OCI-M2 (cell line): ENCODE data around the gene PPP4R4.
"Not testable (repeated sequence)": the region's sequence is repeated elsewhere in the genome, so short reads cannot be mapped to it uniquely, and the experiment has no call there.

ENCODE experiments used
- DNase-seq: peaks from one replicate; lab custom pipeline; 2025; ENCODE audit not compliant: unreplicated experiment; lab: John Stamatoyannopoulos, UW

PPP4R4 gene

DNA sequence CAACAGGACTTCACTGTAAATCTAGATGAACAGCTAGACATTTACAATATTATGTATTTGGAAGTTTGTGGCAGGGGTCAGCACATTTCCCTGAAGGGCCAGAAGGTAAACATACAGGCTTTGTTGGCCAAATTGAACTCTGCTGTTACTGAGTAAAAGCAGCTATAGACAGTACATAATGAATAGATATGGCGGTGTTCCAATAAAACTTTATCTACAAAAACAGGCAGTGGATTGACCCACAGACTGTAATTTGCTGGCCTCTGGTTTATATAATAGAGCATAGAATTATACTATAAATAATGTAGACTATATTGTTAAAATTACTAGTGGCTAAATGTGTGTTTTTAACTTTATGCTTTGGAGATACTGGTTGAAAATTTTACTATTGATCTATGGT lies 93.2 kb downstream of the PPP4R4 start:
- no peak for DNase-seq

DNA sequence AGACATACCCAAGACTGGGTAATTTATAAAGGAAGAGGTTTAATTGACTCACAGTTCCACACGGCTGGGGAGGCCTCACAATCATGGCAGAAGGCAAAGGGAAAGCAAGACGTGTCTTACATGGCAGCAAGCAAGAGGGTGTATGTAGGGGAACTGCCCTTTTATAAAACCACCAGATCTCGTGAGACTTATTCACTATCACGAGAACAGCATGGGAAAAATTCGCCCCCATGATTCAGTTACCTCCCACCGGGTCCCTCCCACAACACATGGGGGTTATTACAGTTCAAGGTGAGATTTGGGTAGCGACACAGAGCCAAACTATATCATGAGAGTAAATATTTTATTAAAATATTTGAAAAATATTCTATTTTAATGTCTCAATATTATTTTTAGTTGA lies 94.5 kb downstream of the PPP4R4 start:
- not testable (repeated sequence) for DNase-seq

DNA sequence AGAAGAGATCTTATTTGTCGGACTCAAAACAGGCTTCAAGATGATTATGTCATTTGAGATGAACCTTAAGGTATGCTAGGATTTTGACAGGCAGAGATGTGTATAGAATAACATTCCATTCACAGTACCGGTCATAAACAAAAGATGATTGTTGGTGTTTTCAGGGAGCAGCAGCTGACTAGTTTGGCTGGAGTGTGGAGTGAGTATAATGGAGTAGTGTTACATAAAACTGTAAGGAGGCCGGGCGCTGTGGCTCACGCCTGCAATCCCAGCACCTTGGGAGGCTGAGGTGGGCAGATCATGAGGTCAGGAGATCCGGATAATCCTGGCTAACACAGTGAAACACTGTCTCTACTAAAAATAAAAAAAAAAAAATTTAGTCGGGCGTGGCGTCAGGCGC lies 95.0 kb downstream of the PPP4R4 start:
- no peak for DNase-seq

DNA sequence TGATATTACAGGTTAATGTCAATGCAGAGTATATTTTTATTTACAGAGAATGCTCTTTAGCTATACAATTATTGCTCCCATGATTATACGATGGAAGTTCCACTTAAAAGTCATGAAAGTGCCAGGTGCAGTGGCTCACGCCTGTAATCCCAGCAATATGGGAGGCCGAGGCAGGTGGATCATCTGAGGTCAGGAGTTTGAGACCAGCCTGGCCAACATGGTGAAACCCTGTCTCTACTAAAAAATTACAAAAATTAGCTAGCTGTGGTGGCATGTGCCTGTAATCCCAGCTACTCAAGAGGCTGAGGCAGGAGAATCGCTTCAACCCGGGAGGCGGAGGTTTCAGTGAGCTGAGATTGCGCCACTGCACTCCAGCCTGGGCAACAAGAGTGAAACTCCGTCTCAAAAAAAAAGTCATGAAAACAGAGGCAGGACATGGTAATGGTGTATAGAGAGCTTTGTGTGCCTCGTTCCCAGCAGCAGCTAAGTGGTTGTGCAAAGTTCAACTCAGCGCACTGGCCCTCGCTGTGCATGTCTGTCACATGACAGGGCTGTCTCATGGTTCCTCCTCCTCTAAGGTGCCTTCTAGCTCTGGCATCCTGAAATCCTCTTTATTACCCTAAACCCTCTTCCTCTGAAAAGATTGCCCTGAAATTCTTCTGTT lies 102.9 kb downstream of the PPP4R4 start:
- not testable (repeated sequence) for DNase-seq

DNA sequence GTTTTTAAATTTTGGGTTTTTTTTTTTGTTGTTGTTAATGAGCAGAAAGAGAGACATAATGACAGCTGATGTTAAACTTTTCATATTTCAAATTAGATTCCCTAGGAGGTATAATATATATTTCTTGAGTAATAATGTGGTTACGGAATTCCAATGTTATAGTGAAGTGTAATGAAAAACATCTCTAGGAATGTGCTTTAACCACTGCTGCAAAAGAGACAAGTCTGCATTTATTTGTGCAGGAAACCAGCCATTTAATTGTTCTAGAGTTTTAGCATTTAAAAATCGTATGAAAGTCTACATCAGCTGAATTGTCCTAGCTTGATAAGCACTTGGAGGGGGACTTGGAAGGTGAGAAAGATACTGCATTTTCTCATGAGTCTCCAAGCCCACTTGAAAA lies 104.6 kb downstream of the PPP4R4 start:
- no peak for DNase-seq

DNA sequence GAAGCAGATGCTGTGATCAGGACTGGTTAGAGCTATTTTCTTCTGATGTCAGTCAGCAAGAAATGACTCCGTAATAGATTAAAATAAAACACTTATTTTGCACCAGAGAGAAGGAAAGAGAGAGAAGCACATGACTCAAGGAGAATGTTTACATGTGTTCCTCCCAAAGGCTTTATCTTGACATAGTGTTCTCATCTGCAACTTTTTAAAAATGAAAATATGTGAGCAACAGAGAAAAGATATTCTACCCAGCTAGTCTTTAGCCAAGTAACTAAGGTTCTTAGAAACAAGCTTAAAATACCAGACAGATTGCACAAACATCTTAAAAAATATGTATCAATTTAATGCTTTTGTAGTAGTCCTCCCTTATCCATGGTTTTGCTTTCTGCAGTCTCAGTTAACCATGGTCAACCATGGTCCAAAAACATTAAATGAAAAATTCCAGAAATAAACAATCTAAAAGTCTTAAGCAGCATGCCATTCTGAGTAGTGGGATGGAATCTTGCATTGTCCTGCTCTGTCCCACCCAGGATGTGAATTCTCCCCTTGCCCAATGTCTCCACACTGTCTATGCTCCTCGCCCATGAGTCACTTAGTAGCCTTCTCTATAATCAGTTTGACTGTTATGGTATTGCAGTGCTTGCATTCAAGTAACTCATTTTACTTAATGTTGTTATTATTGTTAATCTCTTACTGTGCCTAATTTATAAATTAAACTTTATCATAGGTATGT lies 109.0 kb downstream of the PPP4R4 start:
- DNase-seq, result no peak

DNA sequence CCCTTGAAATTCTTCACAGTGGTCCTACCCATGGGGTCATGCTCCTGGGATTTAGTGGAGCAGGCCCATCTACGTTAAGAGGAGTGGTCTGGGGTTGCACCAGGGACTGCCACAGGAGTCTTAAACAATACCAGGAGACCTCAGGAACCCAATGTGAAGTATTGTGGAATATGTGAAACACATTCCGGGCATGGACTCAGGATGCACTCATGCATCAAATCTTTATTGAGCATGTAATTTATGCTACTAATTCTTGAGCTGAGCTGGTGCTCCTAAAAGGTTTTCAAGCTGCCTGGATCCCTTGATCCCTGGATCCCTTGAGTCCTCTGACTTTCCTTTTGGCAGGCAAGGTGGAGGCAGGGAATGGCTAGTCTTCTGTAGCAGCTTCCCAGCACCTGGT lies 110.1 kb downstream of the PPP4R4 start:
- DNase-seq, result no peak

DNA sequence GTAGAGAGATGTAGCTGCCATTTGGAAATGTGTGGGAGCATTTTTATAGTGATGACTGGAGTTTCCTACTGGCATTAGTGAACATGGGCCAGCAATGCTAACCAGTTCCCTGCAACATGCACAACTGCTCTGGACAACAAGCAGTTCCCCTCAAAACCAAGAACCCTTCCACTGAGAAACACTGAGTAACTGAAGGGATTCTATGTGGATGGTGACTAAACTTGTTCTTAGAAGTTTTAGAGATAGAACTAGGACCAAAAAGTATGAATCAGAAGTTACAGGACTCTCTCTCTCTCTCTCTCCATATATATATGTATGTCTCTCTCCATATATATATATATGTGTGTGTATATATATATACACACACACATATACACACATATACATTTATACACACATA lies 111.0 kb downstream of the PPP4R4 start:
- DNase-seq, result no peak

DNA sequence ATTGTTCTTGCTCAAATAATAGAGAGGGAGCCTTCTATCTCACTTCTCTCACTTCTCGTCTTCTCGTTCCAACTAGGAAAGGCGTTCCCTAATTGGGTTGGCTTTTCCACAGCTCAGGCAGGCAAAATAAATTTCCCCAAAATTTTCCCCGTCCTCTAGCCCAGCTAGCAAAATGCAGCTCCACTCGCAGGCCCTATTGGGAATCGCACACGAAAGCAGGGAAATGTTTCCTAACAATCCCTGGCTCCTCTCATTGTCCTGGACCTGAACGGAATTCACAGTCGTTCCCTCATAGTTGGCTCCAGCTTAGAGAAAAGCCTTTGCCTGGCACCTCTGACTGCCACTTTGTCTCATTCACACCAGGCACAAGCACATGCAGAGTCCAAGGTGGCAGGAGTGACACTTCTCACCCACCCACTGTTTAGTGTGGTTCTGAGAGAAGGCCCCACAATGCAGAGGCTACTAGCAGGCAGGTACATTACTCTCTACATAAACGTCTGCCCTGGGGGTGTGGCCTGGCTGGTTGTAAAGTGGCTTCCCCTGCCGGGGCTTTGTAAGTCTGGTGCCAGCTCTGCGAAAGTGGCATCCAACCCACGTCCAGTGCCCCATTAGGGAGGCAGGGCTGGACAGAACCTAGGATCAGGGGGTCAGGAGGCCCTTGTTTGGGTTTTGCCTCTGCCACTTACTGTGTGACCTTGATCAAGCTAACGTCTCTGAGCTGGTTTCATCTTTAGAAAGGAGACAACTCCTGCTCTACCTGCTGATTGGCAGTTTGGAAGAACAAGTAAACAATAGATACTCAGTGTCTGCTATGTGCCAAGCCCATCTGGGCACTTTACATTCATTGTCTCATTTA lies 114.7 kb downstream of the PPP4R4 start:
- DNase-seq, result no peak

DNA sequence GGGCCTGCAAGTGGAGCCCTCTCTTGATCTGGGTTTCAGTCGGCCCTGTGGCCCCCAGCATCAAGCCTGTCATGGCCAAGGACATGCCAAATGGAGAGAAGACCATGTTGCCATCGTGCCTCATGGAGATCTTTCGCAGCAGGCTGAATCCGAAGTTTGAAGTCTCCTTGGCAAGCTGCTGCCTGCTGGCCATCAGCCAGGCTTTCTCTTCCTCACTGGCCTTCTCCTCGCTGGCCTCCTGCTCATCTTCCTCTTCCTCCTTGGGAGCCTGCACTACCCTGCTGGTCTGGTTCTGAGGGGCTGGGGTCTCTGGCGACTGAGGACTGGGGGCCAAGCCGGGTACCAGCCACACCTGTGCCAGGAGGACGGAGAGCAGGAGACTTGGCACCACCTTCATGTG lies 116.1 kb downstream of the PPP4R4 start:
- DNase-seq, result no peak

DNA sequence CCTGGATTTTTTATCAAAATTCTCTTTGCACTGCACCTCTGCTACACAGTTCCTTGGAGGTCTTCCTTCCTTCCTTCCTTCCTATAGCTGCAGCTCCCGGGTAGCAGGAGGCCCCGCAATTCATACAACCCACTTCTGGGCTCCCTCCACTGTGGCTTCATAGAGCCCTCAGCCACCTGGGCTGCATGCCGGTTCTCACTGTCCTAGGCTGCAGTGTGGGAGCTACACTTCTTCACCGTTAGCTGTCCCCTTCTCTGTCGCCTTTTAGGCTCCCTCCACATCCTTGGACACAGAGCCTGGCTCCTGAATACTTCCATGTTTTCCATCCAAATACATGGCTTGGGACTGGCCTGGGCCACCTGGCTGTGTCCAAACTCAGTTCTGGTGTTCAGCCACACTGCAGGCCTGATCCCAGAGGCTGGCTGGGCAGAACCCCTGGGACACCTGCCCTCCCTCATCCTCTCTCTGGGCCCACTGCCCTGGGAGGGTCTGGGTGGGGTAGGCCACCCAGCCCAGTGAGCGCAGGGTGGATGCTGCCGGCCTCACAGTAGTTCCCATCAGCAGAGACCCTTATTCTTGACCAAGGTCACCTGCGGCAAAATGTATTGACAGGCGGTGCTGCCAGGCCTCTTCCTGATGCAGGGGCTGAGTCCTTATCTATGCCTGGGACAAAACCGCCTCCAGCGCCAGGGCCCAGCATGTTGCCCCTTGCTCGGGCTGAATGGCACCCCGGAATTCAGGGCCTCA lies 117.2 kb downstream of the PPP4R4 start:
- no peak for DNase-seq

DNA sequence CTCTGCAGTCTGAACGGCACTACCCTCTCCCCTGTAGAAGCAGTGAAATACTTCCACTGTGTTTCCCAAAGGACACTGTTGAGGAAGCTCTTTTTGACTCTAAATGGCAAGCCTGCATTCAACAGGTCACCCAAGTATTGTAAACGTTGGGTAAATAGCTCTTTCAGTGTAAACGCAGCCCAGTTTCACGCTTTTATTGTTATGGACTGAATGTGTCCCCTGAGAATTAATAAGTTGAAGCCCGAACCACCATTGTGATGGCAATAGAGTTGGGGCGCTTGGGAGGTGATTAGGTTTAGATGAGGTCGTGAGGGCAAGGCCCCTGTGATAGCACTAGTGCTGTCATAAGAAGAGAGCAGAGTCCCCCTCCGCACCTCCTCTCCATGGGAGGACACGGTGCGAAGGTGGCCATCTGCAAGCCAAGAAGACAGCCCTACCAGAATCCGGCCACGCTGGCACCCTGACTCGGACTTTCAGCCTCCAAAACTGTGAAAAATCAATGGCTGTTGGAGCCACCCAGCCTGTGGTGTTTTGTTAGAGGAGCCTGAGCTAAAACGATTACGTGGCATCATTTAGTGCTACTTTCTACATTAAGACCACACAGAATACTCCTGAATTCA lies 117.9 kb downstream of the PPP4R4 start:
- DNase-seq, result no peak

DNA sequence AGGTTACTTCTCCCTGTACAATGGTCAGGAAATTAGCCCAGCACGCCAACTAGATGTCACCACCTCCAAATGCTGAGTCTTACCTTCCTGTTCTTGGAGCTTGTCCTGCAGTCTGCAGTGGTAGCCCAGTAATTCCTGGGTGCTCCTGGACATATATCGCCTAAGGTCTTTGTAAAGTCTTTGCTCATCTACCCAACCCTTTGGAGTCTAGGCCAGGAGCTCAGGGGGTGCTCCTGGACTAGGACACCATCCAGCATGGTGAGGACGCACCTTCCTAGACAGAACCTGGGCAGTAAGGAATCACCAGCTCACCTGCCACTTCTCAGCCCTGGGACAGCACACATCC lies 118.4 kb downstream of the PPP4R4 start:
- DNase-seq, result no peak

DNA sequence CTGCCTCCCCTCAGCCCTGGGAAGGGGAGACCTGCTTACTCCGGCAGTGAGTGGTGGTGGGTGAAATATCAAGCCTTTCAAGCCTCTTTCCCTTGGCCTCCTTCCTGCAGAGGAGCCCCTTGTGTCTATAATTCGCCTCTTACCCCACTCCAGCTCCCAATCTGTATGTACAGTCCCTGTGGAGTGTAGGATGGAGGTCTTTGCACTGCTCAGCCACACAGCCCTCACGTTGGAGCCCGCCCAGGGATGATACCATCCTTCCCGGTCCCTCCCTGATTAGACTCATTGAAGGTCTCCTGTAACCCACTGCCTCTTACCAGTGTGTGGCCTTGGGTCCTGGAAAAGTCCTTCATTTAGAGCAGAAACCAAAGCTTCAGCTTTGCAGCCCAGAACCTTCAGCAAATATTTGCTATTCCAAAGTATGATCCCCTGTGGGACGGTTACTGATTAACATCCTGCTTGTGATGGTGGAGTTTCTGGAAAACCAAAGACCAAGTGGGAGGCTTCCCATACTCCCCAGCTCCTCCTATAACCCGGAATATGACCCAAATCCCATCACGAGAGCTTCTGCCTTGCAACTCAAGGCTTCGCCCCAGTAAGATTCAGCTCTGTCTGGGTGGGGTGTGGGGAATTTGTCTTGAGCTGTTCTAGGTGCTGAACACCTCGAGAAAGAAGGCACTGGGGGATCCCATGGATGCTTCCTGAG lies 118.9 kb downstream of the PPP4R4 start, which contains the start of gene SERPINA10:
TSS of gene SERPINA10 (minus strand) at position 397 of the 706 bp plus-strand sequence. CDS start 2,675 bp downstream, outside the sequence.
- no peak for DNase-seq

DNA sequence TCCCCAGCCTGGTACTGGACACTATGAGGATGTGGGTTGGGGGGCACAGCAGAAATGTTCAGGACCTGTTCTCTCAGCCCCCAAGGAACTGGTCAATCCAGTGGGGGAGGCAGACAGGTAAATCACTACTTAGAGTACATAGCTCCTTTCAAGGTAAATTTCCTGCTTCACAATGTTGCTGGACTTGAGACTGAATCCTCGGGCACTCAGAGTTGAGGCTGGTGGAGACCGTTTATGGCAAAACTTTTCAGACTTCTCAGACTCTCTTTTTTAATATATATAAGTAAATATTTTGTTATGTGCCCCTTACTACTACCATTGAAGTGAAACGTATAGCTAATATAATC lies 119.4 kb downstream of the PPP4R4 start:
- DNase-seq, result no peak

DNA sequence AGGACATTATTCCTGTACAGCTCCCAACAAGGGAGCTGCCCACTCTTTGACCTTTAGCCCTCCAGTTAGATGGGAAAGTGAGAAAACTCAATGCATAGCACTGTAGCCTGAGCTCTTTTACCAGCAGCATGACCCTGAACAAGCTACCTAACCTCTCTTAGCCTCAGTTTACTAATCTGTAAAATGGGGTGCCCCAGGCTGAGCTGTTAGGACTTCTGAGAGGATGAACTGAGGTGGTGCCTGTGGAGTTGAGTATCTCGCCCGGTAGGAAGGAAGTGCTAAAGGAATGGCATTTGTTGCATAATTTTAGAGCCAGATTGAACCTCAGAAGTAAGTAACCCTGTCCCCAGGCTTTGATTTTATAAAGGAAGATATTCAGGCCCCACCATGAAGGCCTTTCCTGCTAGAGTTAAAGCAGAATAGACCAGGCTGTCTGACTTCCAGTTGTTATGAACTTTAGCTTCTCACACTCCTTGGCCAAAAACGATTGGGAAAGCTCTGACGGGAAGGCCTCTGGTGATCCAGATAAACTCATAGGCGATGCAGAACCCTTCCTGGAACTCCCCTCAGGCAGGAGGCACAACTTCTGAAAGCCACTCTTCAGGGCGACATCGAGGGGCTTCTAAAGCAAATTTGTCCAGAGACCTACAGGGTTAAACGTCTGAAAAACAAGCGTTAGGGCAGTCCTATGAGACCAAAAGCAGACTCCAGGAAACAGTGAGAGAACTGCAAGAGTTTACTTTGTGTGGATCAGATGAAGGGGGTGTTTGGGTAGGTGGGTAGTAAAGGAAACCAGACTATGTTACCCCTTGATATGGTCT lies 121.4 kb downstream of the PPP4R4 start:
- no peak for DNase-seq

DNA sequence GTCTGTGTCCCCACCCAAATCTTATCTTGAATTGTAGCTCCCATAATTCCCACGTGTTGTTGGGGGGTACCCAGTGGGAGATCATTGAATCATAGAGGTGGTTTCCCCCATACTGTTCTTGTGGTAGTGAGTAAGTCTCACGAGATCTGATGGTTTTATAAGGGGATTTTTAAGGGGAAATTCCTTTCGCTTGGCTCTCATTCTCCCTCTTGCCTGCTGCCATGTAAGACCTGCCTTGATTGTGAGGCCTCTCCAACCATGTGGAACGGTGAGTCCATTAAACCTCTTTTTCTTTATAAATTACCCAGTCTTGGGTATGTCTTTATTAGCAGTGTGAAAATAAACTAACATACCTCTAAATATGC lies 122.0 kb downstream of the PPP4R4 start:
- DNase-seq, result not testable (repeated sequence)

DNA sequence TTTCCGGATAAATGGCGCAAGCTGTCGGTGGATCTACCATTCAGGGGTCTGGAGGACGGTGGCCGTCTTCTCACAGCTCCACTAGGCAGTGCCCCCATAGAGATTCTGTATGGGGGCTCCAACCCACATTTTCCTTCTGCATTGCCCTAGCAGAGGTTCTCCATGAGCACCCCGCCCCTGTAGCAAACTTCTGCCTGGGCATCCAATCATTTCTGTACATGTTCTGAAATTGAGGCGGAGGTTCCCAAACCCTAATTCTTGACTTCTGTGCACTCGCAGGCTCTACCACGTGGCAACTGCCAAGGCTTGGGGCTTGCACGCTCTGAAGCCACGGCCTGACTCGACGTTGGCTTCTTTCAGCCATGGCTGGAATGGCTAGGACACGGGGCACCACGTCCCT lies 124.0 kb downstream of the PPP4R4 start:
- DNase-seq, result no peak

DNA sequence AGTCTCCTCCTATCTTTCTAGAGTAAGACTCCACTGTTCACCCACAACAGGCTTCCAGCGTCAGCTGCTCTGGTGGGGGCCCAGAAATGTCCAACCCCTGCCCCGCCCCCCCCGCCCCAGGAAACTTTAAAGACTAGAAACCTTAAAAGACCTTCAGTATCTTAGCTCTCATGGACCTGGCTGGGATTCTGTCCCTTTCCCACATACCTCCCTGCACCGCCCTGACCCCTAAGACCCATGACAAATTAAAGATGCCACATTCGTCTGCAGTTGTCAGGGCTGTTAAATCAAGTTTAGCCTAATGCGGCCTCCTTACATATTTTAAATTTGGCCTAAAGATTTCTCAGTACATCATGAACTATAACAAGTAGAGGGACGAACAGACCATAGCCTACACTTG lies 129.0 kb downstream of the PPP4R4 start:
- no peak for DNase-seq
